MM.1S (cell line): ENCODE measurements around the gene PNPLA5.

Source experiments
- DNase-seq: peaks from one replicate; pipeline ENCODE4 v3.0.0-alpha.2; 2015
- H2AFZ ChIP-seq: fragments of 300-600 bp; sonication (generic); 2 replicates; pipeline ENCODE4 v1.6.0; 2016; ENCODE audit warnings: antibody characterized with exemption, low read length
- H3F3A ChIP-seq: fragments of 300-600 bp; sonication (generic); 2 replicates; pipeline ENCODE4 v1.6.1; 2016; ENCODE audit warnings: mild to moderate bottlenecking, antibody characterized with exemption, low read length, moderate library complexity, mixed read lengths; ENCODE audit not compliant: insufficient read depth
- H3K27ac ChIP-seq: fragments of 300-600 bp; sonication (generic); 2 replicates; pipeline ENCODE4 v1.5.1; 2016; ENCODE audit warnings: mild to moderate bottlenecking, low read length
- H3K27me3 ChIP-seq: fragments of 300-600 bp; sonication (generic); replicated peaks from 2 replicates; pipeline ENCODE4 v1.6.0; 2016; ENCODE audit warnings: low read length; ENCODE audit not compliant: insufficient read depth
- H3K36me3 ChIP-seq: fragments of 300-600 bp; sonication (generic); replicated peaks from 2 replicates; pipeline ENCODE4 v1.6.1; 2016; ENCODE audit warnings: mild to moderate bottlenecking, low read length, mixed read lengths; ENCODE audit not compliant: insufficient read depth
- H3K4me1 ChIP-seq: fragments of 300-600 bp; sonication (generic); 2 replicates; pipeline ENCODE4 v1.6.1; 2016; ENCODE audit warnings: low read length, mixed read lengths
- H3K4me2 ChIP-seq: fragments of 300-600 bp; sonication (generic); 2 replicates; pipeline ENCODE4 v1.6.0; 2016; ENCODE audit warnings: low read depth, low read length
- H3K4me3 ChIP-seq: fragments of 300-600 bp; sonication (generic); 2 replicates; pipeline ENCODE4 v1.5.1; 2016; ENCODE audit warnings: low read length, mixed read lengths
- H3K79me2 ChIP-seq: fragments of 300-600 bp; sonication (generic); 2 replicates; pipeline ENCODE4 v1.6.1; 2016; ENCODE audit warnings: mixed run types, low read length, mixed read lengths
- H3K9ac ChIP-seq: fragments of 300-600 bp; sonication (generic); 2 replicates; pipeline ENCODE4 v1.6.1; 2016; ENCODE audit warnings: low read length, mixed read lengths
- H3K9me2 ChIP-seq: fragments of 300-600 bp; sonication (generic); replicated peaks from 2 replicates; pipeline ENCODE4 v1.6.1; 2016; ENCODE audit warnings: mild to moderate bottlenecking, low read length, mixed read lengths; ENCODE audit not compliant: insufficient read depth
- H3K9me3 ChIP-seq: fragments of 300-600 bp; sonication (generic); replicated peaks from 2 replicates; pipeline ENCODE4 v1.6.1; 2016; ENCODE audit warnings: mild to moderate bottlenecking, low read length, mixed read lengths; ENCODE audit not compliant: insufficient read depth
- H4K20me1 ChIP-seq: fragments of 300-600 bp; sonication (generic); 2 replicates; pipeline ENCODE4 v1.6.1; 2016; ENCODE audit warnings: mild to moderate bottlenecking, low read length, moderate library complexity, mixed read lengths; ENCODE audit not compliant: insufficient read depth
- CTCF ChIP-seq: fragments of 300-600 bp; sonication (generic); IDR thresholded peaks from 2 replicates; pipeline ENCODE4 v1.5.1; 2016; ENCODE audit warnings: antibody characterized with exemption, low read length, mixed read lengths
- EZH2 ChIP-seq: fragments of 300-600 bp; sonication (generic); optimal IDR thresholded peaks from 2 replicates; pipeline ENCODE3; 2017; ENCODE audit warnings: low read depth, mild to moderate bottlenecking, antibody characterized with exemption, low read length, mixed read lengths
- EZH2phosphoT487 ChIP-seq: fragments of 300-600 bp; sonication (generic); IDR thresholded peaks from 2 replicates; pipeline ENCODE4 v1.6.1; 2018; ENCODE audit warnings: antibody characterized with exemption, low read length

Gene PNPLA5

DNA sequence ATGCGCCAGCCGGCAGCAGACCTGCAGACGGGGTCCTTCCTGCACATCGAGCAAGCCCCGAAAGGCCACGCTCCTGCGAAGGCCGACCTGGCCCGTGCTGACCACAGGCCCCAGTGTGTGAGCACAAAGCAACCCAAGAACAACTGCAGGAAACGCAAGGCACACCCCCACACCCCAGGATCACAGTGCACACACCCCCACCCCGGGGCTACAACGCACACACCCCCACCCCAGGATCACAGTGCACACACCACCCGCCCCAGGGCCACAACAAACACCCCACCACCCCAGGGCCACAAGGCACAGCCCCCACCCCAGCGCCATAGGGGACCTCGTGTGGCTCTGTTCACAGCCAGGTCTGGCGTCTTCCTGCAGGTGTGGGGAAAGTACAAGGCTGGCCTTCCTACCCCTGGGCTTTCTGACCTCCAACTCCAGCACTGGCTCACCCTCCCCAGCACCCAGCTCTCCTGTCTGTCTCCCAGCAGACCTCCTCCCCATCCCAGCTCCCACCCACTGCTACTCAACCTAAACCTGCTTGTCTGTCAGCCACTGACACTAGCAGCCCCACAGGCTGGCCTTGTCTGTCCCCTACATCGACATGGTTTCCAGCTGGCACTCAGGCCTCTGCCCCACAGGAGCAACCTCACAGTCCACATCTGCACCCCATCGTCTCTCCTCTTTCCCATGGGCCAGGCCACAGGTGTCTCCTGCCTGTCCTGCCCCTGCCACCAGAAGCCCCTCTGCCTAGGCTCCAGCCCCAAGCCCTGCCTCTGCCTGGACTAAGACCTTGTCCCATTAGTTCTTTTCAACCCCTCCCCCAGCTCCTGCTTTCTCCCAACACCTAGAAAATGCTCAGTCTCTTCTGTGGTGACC is 59.2 kb downstream of the PNPLA5 start:
- H3K4me2 ChIP-seq, result no peak overlapping the region

GRCh38 chr22:43831561-43832392 is 60.0 kb downstream of the PNPLA5 start:
- Histone ChIP-seq H3K27me3 (peaks cover 83% of the 10 kb centered on the region), H3K79me2 (no peaks in the 10 kb centered on the region), H2AFZ (no peak overlapping the region), H3K4me2 (no peak overlapping the region), H4K20me1 (no peaks in the 10 kb centered on the region), H3K4me1 (no peaks in the 10 kb centered on the region), H3K27ac (no peak overlapping the region), H3K9ac (no peak overlapping the region), H3F3A (no peaks in the 10 kb centered on the region), H3K9me3 (no peaks in the 10 kb centered on the region), H3K36me3 (no peaks in the 10 kb centered on the region), H3K4me3 (no peak overlapping the region), H3K9me2 (no peaks in the 10 kb centered on the region)
- TF ChIP-seq EZH2 (no peak), CTCF (no peak), EZH2phosphoT487 (no peak)
- no peak for DNase-seq

More for the DNA sequence above, 59.2 kb downstream of the PNPLA5 start:
- H3K9ac ChIP-seq, result no peak overlapping the region
- no peaks in the 10 kb centered on the region for H4K20me1 ChIP-seq
- no peak overlapping the region for H3K27ac ChIP-seq
- H3F3A ChIP-seq, result no peaks in the 10 kb centered on the region
- H3K36me3 ChIP-seq, result no peaks in the 10 kb centered on the region
- no peak for DNase-seq
- no peaks in the 10 kb centered on the region for H3K9me2 ChIP-seq
- peaks cover 82% of the 10 kb centered on the region for H3K27me3 ChIP-seq
- TF ChIP-seq EZH2 (no peak), CTCF (no peak), EZH2phosphoT487 (no peak)
- H3K9me3 ChIP-seq, result no peaks in the 10 kb centered on the region
- H3K4me1 ChIP-seq, result no peaks in the 10 kb centered on the region
- no peaks in the 10 kb centered on the region for H3K79me2 ChIP-seq
- no peak overlapping the region for H2AFZ ChIP-seq
- H3K4me3 ChIP-seq, result no peak overlapping the region

DNA sequence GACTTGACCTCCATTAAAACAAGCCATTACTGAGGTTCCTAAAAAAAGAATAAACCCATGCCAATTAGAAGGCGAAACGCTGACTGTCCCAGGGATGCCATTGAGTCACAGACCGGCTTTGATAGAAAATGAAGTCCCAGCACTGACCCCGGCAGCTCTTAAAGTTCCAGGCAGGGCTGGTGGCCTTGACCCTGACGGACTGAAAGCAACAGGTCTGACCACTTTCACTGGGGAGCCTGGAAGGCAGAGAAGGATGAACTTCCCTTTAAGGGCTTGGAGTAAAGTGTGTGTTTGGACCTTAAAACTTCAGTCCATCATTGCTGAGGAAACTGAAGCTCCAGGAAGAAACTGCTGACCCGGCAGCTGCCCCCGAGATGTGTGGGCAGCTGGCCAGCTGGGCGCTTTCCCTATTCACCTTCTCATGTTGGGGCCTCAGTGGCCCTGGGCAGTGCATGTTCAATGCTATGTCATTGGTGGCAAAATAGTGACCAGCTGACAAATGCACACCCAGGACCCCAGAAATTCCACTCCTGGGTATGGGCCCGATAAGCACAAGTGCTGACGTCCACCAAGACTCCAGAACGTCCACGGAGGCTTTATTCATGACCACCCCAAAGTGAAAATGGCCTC is 60.8 kb downstream of the PNPLA5 start:
- H3K27ac ChIP-seq, result no peak overlapping the region
- H4K20me1 ChIP-seq, result no peaks in the 10 kb centered on the region
- no peak overlapping the region for H3K9ac ChIP-seq
- H3K27me3 ChIP-seq, result peaks cover 88% of the 10 kb centered on the region
- H3K79me2 ChIP-seq, result no peaks in the 10 kb centered on the region
- H3F3A ChIP-seq, result no peaks in the 10 kb centered on the region
- DNase-seq, result no peak
- H3K9me2 ChIP-seq, result no peaks in the 10 kb centered on the region
- TF ChIP-seq EZH2, result no peak
- no peak for TF ChIP-seq CTCF
- no peak for TF ChIP-seq EZH2phosphoT487
- no peak overlapping the region for H3K4me2 ChIP-seq
- H3K4me3 ChIP-seq, result no peak overlapping the region
- H2AFZ ChIP-seq, result no peak overlapping the region
- H3K4me1 ChIP-seq, result no peaks in the 10 kb centered on the region
- no peaks in the 10 kb centered on the region for H3K9me3 ChIP-seq
- H3K36me3 ChIP-seq, result no peaks in the 10 kb centered on the region
